ENCODE results near the gene GRK2. TPM values are rescaled to one million over a fixed set of nuclear protein-coding genes. Genes with fewer than 3 reads are reported as not detected.

The GRK2 gene
- total RNA-seq, 1 experiment from 2014 or later = 56.3 TPM

GRCh38 chr11:67315325-67315909 is 49.1 kb downstream of the GRK2 start:
- peaks cover 39% of the 10 kb centered on the region for H3K27me3 Mint-ChIP-seq (ENCODE audit: low read depth)
- no CpG with 5 or more reads among the region's 9 CpGs for WGBS (ENCODE audit: extremely low coverage, insufficient read length, low lambda C conversion rate)

More at GRCh38 chr11:67315325-67315909, 49.1 kb downstream of the GRK2 start:
- Histone ChIP-seq H2AFZ (ENCODE audit: low read length) (no peak overlapping the region), H3K9ac (ENCODE audit: extremely low read depth, insufficient read length, low read length) (no peak overlapping the region), H4K20me1 (ENCODE audit: control insufficient read depth, insufficient read depth, insufficient read length) (peaks cover 3% of the 10 kb centered on the region), H4K91ac (ENCODE audit: insufficient read length, low read depth, low read length) (no peak overlapping the region), H4K8ac (replicated peaks; ENCODE audit: insufficient read length, low read depth, low read length) (no peak overlapping the region), H3K18ac (ENCODE audit: insufficient read length, low read depth, low read length) (no peak overlapping the region), H3T11ph (ENCODE audit: low read length) (no peak overlapping the region), H2BK5ac (ENCODE audit: insufficient read length, low read length) (no peak overlapping the region), H3K79me2 (ENCODE audit: insufficient read depth, low read length) (no peaks in the 10 kb centered on the region), H3K4me2 (ENCODE audit: insufficient read depth, insufficient read length, low read length) (no peak overlapping the region), H3K14ac (ENCODE audit: insufficient read depth, low read length) (no peak overlapping the region), H2BK12ac (ENCODE audit: insufficient read length, low read depth, low read length) (no peak overlapping the region), H2BK15ac (ENCODE audit: low read depth, low read length) (no peak overlapping the region), H3K4me1 (ENCODE audit: insufficient read depth, low read length) (no peaks in the 10 kb centered on the region), H2BK120ac (ENCODE audit: low read depth, low read length, poor library complexity, severe bottlenecking) (no peak overlapping the region), H3K27me3 (ENCODE audit: insufficient read depth, low read length) (peaks cover 11% of the 10 kb centered on the region), H4K5ac (ENCODE audit: insufficient read length, low read depth, low read length) (no peak overlapping the region), H3K9me3 (ENCODE audit: control insufficient read depth, low read depth, low read length) (no peaks in the 10 kb centered on the region), H3K23me2 (ENCODE audit: insufficient read length, low read depth, low read length, poor library complexity, severe bottlenecking) (peaks cover 14% of the 10 kb centered on the region), H3K4ac (ENCODE audit: low read depth, low read length) (no peak overlapping the region), H3K23ac (ENCODE audit: insufficient read length, low read depth, low read length) (no peak overlapping the region), H3K27ac (ENCODE audit: insufficient read length, low read depth, low read length) (no peak overlapping the region), H2AK5ac (ENCODE audit: insufficient read length, low read length) (no peak overlapping the region), H3K56ac (ENCODE audit: insufficient read length, low read depth, low read length) (no peak overlapping the region), H2BK20ac (ENCODE audit: low read depth, low read length, poor library complexity, severe bottlenecking) (no peak overlapping the region), H3K79me1 (ENCODE audit: insufficient read depth, low read depth, low read length, poor library complexity, severe bottlenecking) (no peaks in the 10 kb centered on the region)
- peaks cover 0 to 5% (median 0%) of the 10 kb centered on the region in 3 experiments; a peak in 2 of 7 replicates for H3K36me3 Mint-ChIP-seq (ENCODE audit: insufficient read depth in 1 of 3, low read depth in 3 of 3)
- H3K27ac Mint-ChIP-seq = no peak overlapping the region
- TF ChIP-seq CTCF (conservative IDR thresholded peaks at IDR 0.05) = no peak
- no peaks in the 10 kb centered on the region; a peak in 1 of 5 replicates for H3K9me3 Mint-ChIP-seq
- no peak for DNase-seq
- H3K4me1 Mint-ChIP-seq = peaks cover 4 to 6% of the 10 kb centered on the region in 2 experiments
- peak overlapping the region; percentile 12 to 45; a peak in 2 of 5 replicates for H3K4me3 Mint-ChIP-seq

All from H9 (cell line).